Gastrocnemius medialis (tissue), 4 donors: ENCODE results near the gene ARHGAP15.

Experiments used
- POLR2A ChIP-seq, 2 donors: fragments of 450-650 bp; IDR thresholded peaks; one replicate each; pipeline ENCODE4 v1.6.1; 2017; ENCODE audit warnings: antibody characterized with exemption in 2 of 2, mild to moderate bottlenecking in 2 of 2, moderate library complexity in 2 of 2
- TF ChIP-seq, protein P1 (sequence below), 5 experiments: fragments of 450-650 bp in 3 of 5; fragments of 200-600 bp in 2 of 5; sonication (generic) in 2 of 5; IDR thresholded peaks in 4 of 5; conservative IDR thresholded peaks in 1 of 5; 1 replicate in 4 of 5; 2 replicates in 1 of 5; pipeline ENCODE4 v1.5.1; 2016 to 2019; ENCODE audit warnings: antibody characterized with exemption in 5 of 5, mild to moderate bottlenecking in 3 of 5, moderate library complexity in 3 of 5

DNA sequence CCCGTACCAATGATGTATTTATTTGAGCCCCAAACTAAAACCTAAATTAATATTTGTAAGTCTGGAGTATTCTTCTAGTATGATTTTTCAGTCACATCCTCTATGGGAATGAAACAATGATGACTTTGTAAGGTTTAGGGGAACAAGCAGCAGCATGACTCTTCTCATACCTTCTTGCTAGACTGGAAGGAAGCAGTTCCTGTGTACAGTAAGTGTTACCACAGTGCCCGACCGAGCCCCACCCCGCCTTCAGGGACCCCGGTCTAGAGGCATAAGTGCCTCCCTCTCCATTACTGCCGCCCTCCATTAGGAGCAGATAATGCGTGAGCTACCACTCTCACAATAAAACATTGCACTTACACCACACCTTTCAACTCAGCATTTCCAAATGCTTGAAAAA, 599.3 kb downstream of the ARHGAP15 start:
- TF ChIP-seq, protein P1, sequence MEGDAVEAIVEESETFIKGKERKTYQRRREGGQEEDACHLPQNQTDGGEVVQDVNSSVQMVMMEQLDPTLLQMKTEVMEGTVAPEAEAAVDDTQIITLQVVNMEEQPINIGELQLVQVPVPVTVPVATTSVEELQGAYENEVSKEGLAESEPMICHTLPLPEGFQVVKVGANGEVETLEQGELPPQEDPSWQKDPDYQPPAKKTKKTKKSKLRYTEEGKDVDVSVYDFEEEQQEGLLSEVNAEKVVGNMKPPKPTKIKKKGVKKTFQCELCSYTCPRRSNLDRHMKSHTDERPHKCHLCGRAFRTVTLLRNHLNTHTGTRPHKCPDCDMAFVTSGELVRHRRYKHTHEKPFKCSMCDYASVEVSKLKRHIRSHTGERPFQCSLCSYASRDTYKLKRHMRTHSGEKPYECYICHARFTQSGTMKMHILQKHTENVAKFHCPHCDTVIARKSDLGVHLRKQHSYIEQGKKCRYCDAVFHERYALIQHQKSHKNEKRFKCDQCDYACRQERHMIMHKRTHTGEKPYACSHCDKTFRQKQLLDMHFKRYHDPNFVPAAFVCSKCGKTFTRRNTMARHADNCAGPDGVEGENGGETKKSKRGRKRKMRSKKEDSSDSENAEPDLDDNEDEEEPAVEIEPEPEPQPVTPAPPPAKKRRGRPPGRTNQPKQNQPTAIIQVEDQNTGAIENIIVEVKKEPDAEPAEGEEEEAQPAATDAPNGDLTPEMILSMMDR (IDR thresholded peaks at IDR 0.05 in 4 of 5, conservative IDR thresholded peaks at IDR 0.05 in 1 of 5) = no peak
- TF ChIP-seq POLR2A (IDR thresholded peaks at IDR 0.05) = no peak
